ENCODE measurements around the gene NECAB2.
A peak's percentile ranks its signal among the peaks of the same experiment; 100 is the strongest.

The NECAB2 gene

GRCh38 chr16:83952940-83953795 lies 14.9 kb upstream of the NECAB2 start, which contains the start of gene OSGIN1:
Gene OSGIN1 (plus strand): TSS chr16:83953240. CDS start chr16:83957672, 4,432 bp downstream.
- peak; percentile 78 for DNase-seq

DNA sequence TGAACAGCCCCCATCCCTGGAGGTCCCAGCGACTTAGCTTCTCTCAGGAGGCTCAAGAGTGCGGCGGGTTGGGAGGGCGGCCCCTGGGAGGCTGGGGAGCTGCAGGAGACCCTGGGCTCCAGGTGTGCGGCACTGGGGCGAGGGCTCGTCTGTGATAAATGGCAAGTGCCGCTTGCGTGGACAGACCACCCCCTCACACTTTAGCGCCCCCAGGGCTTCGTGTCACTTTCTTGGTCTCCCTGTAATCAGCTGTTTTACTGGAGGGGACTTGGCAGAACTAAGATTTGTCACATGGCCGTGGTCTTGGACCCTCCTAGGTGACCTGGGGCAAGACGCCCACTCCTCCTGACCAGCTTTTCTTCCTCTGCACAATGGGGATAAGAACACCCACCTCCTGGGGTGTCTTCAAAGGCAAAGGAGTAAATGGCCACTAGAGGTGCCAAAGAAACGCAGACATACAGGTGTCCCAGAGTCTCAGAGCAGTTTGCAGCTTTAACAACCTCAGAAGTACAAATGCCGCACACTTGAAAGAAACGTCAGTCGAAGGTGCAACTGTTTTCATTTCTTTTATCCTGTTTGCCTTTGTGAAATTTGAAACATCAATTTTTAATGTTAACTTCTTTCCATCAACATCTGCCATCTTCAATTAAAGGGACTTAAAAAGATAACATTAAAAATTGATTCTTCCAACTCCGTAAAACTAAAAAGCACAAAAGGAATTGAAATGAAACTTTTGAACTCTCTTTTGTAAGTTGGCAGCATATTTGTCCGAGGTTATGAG lies 14.1 kb upstream of the NECAB2 start:
- DNase-seq, result peak; percentile 24

DNA sequence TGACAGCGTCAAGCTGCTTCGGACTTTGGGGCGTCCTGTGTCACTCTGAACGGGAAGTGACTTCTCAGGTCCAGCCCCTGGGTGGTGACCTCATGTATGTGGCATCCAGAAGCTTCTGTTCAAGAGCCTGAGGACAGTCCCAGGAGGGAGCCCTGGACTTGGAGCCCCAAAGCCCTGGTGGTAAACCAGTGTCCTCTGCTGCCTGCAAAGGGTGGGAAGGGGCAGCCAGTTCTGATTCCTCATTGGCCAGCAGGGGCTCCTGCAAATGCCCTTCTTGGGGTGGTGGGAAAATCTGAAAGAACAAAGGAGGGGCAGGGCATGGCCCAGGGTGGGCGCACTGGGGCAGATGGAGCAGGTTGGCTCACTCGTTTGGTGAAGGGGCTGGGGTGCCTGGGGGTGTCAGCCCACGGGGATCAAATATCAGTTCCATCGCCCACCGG lies 13.4 kb upstream of the NECAB2 start:
- DNase-seq, result no peak

GRCh38 chr16:83955218-83956130 lies 12.6 kb upstream of the NECAB2 start:
- DNase-seq, result no peak

DNA sequence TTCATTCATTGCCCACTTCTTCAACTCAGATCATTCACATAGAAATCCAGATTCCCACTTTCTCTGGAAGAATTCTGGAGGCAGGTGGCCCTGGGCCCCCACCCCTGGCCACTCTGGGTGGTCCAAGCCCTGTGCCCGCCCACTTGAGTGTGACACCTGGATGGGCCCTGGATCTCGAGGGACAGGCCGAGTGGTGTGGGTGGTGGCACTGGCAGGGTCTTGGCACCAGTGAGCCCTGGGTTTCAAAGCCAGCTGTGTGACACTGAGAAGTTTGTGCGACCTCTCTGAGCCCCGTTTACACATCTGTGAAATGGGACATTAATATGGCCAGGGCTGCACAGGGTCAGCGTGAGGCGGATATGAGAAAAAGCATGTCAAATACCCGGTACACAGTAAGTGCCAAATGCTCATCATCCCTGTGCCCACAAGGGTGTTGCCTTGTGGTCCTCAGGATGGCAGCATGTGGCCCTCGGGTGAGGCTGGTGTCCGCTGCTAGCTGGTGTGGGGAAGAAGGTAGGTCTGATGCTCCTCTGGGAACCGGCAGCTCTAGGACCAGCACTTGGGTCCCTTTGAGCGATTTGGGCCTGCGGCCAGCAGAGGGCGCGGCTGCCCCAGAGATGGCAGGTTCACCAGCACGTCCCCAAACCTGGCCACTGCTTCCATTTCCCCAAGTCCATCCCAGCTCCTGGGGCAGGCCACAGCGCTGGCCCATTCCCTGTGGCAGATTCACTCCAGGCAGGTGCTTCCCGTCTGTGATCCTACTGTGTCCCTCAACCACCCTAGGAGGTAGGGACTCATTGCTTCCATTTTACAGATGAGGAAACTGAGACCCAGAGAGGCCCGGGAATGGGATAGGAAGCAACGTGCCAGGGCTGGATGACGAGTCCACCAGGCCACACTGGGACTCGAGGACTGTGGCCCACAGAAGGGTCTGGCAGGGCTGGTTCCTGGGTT lies 11.4 kb upstream of the NECAB2 start:
- DNase-seq, result peak; percentile 58

GRCh38 chr16:83957296-83957855 lies 10.7 kb upstream of the NECAB2 start:
- no peak for DNase-seq

GRCh38 chr16:83958137-83958845 lies 9.8 kb upstream of the NECAB2 start:
- DNase-seq, result no peak

DNA sequence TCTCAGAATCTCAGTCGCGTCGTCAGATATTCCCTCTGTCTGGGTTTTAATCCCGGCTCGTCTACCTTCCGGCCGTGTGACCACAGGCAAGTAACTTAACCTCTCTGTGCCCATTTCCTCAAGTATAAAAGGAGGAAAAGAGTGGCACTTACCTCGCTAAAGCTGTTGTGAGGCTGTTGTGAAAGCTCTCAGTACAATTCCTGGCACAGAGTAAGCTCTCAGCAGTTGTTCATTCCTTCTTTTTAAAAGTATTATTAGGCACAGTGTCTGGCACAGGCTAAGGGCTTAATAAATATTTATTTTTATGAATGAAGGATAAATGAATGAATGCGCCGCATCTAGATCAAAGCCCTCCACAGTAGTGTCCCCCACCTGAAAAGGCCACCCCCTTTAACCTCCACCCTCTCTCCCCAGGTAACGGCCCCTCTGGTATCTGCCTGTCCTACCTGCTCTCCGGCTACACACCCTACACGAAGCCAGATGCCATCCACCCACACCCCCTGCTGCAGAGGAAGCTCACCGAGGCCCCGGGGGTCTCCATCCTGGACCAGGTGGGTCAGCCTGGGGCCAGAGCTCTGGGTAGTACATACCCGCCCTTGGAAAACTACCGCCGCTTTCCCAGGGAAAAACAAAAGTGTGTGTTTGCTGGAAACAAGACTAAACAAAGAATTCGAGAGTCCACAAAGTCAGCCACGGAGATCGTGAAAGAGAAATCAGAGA lies 9.0 kb upstream of the NECAB2 start:
- DNase-seq, result no peak

DNA sequence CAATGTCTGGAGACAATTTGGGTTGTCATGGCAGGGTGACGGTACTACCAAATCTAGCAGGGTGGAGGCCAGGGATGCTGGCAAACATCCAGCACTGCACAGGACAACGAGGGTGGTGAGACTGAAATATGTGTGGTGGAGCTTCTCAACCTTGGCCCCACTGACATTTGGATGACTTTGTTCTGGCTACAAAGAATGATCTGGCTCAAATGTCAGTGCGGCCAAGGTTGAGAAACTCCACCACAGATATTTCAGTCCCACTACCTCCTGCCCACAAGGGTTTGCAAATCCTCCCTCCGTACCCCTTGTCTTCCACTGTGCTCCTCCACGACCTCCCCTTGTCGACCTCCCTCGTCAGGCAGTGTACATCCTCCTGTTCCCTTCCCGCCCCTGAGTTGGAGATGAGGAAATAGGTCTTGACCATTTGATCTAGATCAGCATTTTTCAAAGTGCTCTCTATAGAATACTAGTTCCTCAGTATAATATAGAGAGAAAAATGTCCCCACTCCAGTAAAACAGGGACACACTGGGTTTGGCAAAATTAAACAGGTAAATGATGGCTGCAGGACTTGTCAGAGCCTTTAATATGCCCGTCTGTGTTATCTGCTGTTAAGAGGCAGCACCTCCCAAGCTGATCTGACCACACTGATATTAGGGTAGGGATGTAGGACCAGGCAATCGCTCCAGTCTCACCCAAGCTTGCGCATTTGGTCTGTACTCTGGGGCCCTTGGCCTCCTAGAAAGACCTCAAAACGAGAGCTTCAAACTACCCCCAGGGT lies 8.2 kb upstream of the NECAB2 start:
- DNase-seq, result no peak

DNA sequence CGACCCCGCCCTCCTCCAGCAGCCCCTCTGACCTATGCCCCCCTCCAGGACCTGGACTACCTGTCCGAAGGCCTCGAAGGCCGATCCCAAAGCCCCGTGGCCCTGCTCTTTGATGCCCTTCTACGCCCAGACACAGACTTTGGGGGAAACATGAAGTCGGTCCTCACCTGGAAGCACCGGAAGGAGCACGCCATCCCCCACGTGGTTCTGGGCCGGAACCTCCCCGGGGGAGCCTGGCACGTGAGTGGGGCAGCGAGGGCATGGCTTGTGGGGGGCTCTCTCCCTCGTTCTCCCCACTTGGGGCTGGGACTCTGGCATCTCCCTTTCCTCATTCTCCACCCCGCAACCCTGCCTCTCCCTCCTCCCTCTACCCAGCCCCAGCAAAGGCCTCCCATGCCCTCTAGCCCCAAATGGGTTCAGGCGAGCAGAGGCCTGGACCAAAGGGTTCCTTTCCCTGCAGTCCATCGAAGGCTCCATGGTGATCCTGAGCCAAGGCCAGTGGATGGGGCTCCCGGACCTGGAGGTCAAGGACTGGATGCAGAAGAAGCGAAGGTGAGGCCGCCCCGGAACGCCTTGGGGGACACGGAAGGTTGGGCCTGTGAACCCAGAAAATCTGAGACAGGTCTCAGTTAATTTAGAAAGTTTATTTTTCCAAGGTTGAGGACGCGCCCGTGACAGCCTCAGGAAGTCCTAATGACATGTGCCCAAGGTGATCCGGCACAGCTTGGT lies 7.4 kb upstream of the NECAB2 start:
- no peak for DNase-seq

DNA sequence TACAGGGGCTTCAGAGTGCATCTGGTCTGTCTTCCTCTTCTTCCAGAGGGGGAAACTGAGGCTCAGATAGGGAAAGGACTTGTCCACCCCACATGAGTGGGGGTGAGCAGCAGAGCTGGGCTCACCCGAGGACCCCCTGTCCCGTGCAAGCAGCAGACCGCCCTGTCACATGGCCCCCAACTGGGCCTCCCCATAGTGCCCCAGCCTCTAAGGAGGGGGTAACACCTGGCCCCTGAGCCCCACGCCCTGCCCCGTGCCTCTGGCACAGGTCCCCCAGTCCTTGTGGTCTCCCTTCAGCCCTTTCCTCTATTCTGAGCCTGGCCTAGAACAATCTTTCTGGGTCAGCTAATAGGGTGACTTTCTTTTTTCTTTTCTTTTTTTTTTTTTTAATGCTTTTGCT lies 6.5 kb upstream of the NECAB2 start:
- no peak for DNase-seq

DNA sequence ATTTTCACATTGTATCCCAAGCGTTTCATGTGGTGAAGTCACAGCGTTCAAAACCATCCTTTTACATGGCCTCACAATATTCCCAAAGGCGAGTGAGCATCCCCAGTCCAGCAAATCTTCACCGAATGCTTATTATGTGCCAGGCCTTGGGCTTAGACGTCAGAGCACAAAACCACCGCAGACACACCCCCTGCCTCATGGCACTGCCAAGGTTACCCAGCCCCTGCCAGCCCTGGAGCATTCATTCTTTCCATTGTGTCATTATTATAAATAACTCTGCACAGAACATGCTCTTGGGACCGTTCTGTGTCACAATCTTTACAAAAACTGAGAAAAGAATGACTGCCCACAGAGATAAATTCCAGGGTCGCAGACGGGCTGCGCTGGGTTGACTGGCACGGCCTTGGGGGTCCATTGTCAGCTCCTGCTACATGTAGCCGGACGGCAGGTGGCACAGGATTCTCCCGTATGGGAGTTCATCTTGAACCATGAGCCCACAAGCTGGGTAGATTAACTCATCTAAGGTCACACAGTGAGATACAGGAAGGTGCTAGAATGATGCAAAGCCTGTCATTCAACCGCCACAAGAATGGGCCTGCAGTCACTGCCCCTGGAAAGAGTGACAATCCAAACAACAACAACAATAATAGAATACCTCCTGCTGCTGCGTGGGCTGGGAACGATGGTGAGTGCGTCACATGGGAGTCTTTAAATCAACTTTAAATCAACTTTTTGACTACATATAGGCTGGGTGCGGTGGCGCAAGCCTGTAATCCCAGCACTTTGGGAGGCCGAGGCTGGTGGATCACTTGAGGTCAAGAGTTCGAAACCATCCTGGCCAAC lies 4.5 kb upstream of the NECAB2 start:
- DNase-seq, result no peak

DNA sequence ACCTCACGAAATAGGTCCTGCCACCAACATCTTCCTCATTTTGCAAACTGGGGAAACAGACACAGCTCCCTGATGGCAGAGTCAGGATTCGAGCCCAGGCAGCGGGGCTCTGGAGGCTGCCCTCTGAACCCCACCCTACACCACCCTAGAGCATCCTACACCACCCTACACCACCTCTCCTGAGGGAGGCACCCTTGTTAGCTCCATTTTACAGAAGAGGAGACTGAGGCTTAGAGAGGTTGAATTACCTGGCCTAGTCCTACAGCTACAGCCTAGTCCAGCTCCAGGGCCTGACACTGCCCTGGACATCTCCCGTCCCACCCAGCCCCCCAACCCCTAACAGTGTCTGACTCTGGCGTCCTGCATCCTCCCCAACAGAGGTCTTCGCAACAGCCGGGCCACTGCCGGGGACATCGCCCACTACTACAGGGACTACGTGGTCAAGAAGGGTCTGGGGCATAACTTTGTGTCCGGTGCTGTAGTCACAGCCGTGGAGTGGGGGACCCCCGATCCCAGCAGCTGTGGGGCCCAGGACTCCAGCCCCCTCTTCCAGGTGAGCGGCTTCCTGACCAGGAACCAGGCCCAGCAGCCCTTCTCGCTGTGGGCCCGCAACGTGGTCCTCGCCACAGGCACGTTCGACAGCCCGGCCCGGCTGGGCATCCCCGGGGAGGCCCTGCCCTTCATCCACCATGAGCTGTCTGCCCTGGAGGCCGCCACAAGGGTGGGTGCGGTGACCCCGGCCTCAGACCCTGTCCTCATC lies 3.2 kb upstream of the NECAB2 start:
- no peak for DNase-seq

GRCh38 chr16:83965444-83966152 lies 2.4 kb upstream of the NECAB2 start:
- DNase-seq, result no peak

DNA sequence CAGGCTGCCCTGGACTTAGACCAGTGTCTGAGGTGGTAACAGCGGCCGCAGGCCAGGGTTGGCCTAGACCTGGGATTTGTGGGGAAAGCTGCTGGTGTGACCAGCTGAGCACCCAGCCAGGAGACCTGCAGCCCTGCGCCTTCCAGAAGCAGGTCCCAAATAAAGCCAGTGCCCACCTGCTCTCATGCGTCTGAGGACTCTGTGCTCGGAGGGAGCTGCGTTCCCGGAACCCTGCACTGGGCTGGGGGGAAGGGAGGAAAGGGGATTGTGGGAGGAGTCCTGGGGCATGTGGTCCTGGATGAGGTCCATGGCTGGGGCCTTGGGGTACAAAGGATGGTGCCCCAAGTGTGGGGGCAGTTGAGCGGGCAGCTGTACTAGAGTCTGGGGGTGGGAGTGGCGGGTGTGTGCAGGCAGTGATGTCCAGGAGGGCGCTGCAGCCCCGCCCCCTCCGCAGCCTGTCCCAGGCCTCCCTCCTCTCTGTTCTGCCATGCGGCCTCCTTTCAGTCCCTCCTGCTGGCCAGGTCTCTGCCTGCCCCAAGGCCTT lies 1.8 kb upstream of the NECAB2 start:
- no peak for DNase-seq

DNA sequence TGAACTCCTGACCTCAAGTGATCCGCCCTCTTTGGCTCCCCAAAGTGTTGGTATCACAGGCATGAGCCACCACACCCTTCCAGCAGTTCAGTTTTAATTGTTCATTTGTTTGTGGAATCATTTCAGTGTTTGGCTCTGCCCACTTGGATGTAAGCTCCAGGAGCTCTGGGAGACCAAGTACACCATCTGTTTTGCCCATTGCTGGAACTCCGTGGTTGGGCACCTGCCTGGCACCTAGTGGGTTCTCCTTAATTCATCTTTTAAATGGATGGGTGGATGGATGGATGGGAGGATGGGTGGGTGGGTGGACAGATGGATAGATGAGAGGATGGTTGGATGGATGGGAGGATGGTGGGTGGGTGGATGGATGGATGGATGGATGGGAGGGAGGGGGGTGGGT lies 953 bp upstream of the NECAB2 start:
- no peak for DNase-seq

Data from NCI-H146 (cell line).